GM21360 (cell line): Measurements from ENCODE around the gene GYPE.
"Not testable (repeated sequence)": the region's sequence is repeated elsewhere in the genome, so short reads cannot be mapped to it uniquely, and the experiment has no call there.

Experiments used
- ATAC-seq: cut with Tn5 transposase; IDR thresholded peaks from one replicate; pipeline ENCODE4 v1.9.1; 2021; ENCODE audit warnings: mild to moderate bottlenecking, moderate library complexity; ENCODE audit not compliant: unreplicated experiment

GYPE gene

DNA sequence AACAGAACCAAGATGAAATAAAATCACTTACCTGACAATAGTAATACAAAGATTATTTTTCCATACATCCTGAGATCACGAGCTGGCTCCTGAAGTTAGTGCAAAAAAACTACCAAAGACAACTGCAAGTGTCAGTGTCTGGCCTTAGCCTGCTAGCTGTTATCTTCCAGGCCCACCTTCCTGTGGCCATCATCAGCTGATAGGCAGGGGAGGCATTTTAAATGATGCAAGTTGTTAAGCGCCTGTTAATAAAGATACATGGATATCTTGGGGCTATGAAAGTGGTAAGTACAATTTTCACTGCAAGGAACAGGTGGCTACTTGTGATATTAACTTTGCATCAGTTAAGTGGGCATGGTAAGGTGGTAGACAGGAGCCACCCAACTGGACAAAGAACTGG lies at the start of gene GYPE:
GYPE (minus strand) TSS at position 120 of the 400 bp plus-strand sequence; CDS start at position 68, 52 bp downstream.
- not testable (repeated sequence) for ATAC-seq

DNA sequence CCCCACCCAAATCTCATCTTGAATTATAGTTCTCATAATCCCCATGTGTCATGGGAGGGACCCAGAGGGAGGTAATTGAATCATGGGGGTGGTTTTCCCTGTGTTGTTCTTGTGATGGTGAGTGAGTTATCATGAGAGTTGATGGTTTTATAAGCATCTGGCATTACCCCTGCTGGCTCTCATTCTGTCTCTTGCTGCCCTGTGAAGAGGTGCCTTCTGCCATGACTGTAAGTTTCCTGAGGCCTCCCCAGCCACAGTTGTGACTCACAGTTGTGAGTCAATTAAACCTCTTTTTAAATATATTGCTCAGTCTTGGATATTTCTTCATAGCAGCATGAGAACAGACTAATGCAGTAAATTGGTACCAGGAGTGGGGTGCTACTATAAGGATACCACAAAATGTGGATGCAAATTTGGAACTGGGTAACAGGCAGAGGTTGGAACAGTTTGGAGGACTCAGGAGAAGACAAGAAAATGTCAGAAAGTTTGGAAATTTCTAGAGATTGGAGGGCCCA lies 46.2 kb upstream of the GYPE start:
- not testable (repeated sequence) for ATAC-seq

DNA sequence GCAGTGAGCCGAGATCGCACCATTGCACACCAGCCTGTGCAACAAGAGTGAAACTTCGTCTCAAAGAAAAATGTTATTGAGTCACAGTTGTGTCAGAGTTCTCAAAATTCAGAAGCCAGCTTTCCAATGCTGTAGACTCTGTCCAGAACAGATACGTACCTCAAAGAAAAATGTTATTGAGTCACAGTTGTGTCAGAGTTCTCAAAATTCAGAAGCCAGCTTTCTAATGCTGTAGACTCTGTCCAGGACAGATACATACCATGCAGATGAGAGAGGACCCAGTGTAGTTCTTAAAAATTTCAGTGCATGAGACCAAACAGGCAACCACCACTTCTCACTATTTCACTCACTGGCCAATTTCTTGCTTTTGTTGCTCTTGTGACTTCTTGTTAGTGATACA lies 45.6 kb upstream of the GYPE start:
- ATAC-seq = not testable (repeated sequence)

DNA sequence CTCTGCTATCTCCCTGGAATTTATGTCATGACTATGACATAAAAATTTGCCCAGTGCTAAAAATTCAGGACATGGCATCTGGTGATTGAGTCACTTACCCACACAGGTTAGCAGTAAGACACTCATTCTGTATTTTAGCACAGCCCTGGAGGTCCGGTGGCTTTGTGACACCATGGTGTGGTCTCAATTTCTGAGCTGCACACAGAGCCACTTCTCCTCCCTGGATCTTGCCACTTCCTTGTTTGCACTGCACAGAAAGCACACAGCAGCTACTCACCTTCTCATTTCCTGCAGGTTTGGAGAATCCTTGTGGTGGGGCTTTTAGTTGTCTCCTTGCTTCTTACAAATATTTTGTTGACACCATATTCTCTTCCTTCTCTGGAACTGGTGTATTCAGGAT lies 44.8 kb upstream of the GYPE start:
- ATAC-seq = not testable (repeated sequence)

DNA sequence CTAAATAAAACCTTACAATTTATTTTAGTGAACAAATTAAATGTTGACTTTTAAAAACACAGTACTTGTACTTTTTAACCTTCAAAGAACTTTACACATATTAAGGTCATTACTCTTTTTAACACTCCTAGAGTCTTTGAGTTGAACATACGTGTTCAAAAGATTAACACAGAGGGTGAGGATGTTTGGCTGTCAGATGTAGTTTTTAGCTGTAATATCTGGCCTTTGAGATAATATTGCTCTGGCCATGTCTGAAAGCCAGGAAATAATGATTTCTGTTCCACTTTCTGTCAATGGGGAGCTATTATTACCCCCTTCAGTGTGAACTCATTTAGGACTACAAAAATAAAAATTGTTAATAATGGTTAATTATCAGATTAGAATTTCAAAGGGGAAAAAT lies 42.1 kb upstream of the GYPE start:
- not testable (repeated sequence) for ATAC-seq

DNA sequence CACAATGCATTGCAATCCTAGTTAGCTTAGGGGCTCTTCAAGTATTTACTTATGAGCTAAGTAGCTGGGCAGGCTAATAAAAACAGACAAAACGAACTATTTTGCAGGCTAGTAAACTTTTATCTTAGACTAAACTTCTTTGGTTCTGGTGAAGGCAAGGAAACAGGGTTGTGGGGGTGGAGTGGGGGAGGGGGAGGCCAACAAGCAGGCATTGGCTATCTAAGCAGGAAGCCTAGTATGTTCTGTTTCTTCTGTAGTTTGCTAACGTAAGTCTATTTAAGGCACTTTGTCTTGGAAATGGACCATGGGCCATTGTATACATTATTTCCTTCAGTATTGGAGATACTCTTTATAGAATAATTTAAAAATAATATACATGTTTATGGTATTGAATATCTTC lies 35.3 kb upstream of the GYPE start:
- not testable (repeated sequence) for ATAC-seq

DNA sequence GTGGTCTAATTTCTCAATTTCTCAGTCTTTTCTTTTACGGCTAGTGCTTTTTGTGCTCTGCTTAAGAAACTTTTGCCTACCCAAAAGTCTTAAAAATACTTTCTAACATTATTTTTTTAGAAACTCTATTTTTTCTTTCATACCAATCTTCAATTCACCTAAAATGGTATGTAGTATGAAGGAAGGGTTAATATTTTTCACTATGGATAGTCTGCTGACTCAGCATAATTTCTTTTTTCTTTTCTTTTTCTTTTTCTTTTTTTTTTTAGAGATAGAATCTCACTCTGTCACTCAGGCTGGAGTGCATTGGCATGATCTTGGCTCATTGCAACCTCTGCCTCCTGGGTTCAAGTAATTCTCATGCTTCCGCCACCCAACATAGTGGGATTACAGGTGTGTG lies 34.2 kb upstream of the GYPE start:
- no peak for ATAC-seq

DNA sequence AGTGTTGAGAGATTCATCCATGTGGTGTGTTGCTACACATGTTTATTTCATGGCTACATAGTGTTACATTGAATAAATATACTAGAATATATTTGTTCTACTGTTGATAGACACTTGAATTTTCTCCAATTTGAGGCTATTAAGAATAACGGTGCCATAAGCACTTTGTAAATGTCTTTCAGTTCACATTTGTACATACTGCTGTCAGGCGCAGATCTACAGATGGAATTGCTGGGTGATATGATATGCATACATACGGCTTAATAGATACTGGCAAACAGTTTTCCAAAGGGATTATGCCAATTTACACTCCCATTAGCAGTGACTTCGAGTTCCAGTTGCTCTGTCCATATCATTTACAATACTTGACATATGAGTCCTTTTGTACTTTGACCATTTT lies 33.5 kb upstream of the GYPE start:
- not testable (repeated sequence) for ATAC-seq

DNA sequence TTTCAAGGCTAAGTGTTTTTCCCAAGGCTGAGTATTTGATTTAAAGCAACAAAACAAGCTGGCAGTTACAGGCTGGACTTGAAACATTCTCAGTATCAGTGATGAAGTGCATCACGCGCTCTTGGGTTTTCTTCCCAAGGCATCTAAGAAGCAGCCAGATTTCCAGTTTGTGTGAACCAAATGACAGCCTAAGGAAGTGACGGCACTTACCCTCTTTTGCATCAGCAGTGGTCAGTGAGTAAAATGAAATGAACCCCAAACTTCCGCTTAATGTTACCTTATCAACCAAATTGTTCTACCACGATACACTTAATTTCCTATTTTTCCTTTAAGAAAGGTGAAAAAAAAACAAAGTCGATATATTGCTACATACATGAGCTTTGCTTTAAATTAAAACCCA lies 15.8 kb upstream of the GYPE start:
- ATAC-seq = no peak

DNA sequence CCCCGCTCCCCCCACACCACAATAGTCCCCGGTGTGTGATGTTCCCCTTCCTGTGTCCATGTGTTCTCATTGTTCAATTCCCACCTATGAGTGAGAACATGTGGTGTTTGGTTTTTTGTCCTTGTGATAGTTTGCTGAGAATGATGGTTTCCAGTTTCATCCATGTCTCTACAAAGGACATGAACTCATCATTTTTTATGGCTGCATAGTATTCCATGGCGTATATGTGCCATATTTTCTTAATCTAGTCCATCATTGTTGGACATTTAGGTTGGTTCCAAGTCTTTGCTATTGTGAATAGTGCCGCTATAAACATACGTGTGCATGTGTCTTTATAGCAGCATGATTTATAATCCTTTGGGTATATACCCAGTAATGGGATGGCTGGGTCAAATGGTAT lies 11.1 kb upstream of the GYPE start:
- ATAC-seq = not testable (repeated sequence)

DNA sequence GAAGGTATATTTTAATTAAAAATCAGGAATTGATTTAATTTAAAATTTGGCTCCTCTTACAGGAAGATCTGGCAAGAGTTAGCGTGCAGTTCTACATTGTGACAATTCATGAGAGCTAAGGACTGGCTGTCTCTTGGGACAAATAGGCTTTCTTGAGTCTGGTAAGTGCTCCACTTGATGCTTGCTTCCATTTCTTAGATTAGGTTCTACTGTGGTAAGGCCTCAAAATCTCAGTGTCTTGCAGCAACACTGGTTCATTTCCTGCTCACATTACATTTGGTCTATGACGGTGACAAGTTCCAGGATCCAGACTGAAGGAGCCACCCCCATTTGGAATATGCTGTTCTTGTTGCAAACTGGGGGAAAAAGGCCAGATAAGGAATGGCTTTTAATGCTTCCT lies 7.1 kb upstream of the GYPE start:
- ATAC-seq = not testable (repeated sequence)

DNA sequence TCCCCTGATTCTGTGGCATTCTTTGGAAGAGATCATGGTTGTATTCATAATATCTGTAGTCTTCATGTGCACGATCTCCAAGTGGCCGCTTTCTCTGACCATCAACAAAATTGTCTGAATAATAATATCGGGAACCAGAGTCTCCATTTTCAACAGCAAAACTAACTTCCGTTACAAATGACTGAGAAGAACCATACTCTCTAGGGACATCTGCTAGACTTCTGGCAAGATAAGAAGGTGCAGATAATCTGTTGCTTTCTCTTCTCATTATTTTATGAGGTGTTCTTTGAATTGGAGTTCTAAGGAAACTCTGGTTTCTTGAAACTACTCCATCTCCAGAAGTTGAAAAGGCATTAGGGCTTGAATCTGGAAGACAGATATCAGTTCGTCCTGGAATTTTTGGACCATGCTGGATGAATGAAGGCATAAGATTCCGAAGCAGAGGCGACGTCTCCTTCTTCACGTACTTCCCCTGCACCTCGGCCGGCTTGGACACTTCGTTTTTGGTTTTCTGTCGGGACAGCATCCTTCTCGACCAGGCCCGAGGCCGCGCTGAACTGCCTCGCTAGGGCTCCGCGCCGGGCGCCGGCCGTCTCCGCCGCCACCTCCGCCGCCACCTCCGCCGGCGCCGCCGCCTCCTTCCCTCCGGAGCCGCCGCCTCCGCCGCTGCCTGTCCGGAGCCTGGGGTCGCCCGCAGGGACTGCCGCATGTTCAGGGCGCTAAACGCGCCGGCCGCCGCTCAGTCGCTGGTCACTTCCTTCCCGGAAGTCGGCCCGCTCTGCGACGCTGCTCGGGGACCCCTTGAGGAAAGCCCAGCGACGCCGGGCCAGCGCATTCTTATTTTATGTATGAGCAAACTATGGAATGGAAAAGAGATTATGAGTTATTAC lies 6.4 kb upstream of the GYPE start:
- ATAC-seq = peak; percentile 51

DNA sequence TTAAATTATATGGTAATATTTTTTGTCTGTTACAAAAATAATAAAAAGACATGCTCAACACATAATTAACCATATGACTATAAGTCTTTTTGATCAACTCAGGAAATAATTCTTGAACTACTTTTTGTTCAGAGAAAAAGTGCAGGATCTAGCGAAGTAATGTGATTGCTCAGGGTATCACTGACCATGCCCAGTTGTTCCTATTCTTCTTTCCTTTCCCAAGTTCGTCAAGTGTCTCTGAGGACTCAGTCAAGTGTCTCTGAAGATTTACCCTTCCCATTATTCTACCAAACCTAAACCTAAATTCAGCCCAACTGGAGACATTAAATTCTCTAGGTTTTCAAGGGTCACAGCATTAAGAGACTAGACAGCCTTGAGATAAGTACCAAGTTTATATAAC lies 5.5 kb upstream of the GYPE start:
- not testable (repeated sequence) for ATAC-seq

DNA sequence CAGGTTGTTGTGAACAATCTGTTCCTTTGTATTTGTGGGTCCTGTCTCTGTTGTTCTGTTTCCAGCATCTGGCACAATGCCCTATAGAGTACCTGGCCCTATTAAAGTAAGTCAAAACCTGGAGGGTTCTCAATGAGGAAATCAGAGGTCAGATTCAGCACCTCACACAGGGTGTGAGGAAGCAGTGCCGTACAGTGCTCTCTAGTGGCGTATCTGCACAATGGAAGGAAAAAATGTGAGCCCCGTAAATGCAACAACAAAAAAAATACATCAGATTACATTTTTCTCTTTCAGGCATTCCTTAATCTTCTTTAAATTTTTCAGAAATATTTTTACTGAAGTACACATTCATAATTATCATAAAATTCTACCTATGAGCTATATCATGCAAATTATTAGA lies 2.5 kb upstream of the GYPE start:
- peak; percentile 45 for ATAC-seq

DNA sequence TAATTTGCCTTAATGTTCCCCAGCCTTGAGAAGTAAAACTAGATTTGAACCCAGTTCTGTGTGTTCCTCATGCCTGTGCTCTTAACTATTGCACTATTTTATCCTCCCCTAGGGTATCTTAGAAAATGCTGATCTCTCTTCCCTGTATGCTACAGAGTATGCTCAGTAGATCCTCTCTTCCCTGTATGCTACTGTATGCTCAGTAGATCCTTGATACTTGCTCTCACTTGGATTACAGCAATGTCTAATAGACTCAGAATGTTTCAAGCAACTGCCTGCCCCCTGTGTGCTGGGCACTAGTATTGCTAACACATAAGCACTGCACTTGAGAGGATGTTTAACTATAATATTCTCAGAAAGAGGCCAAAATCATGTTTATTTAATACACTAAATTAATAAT lies 928 bp downstream of the GYPE start:
- not testable (repeated sequence) for ATAC-seq

DNA sequence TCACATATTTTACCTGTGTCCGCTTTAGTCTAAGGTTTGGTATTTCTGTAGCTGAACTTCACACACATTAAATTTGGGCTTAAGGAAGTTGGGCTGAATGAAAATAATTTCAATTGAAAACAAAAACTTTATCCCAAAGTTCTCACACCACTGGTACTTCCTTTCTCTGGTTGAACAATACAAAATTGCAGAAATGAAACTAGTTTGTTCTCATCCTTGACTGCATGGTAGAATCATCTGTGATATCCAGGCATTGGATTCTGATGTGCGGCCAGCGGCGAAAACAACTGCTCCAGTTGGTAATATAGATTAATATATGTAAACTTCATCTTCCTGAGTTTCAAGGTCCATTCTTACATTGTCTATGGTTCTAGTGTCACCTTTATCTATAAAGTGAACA lies 15.0 kb downstream of the GYPE start:
- not testable (repeated sequence) for ATAC-seq

DNA sequence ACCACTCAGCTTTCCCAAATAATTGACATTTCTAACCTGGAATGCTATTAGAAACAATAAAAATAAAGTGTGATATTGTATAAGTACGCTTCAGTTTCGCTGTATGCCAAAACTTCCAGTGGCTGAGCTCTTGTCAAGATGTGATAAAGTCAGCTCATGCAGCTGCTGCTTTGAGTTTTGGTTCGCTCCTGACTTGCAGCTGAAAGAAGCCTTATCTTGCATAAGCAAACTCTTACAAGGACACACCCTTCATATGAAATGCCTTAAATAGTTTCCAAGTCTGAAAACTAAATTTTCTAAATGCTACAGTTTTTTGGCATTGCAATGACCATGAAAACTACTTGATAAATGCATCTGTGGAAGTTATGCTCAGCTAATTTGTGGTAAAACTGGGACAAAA lies 17.2 kb downstream of the GYPE start:
- ATAC-seq = not testable (repeated sequence)

DNA sequence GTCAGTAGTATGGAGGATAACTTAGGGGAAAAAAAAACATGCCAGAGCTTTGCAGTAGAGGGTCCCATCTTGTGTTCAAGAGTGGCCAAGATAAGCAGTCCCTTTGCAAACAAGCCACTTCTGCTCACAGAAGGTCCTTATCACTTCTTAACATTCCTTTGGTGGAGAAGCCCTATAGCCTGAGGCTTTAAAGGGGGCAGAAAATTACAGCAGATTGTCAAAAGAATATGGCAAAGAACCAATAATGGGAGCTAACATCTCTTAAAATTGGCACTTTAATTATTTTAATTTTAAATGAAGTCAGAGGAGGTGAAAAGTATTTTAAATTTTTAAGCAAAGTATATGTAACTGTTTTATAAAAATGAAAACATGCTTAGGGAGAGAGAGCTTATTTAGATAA lies 20.4 kb downstream of the GYPE start:
- ATAC-seq = not testable (repeated sequence)

DNA sequence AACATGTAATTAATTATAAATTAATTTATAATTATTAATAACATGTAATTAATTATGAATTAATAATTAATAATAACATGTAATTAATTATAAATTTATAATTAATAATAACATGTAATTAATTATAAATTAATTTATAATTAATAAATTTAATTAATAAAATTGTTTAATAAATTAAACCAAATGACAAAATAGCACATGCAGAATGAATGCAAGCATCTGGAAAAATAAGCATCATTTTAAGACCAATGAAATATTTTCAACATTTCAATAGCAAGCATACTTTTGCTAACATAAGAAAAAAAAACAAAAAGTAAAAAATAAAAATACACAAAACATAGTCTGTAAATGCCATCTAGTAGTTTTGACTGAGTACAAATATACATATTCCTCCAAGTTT lies 21.8 kb downstream of the GYPE start:
- ATAC-seq = no peak

DNA sequence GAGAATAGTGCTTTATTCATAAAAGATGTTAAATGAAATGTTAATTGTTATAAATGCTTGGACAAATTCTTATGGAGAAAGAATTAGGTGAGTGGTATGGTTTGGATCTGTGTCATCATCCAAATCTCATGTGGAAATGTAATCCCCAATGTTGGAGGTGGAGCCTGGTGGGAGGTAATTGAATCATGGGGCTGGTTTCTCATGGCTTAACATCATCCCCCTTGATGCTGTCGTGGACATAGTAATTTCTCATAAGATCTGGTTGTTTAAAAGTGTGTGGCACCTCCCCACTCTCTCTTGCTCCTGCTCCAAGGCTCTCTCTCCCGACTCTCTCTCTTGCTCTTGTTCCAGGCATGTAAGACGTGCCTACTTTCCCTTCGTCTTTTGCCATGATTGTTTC lies 22.5 kb downstream of the GYPE start:
- ATAC-seq = no peak

DNA sequence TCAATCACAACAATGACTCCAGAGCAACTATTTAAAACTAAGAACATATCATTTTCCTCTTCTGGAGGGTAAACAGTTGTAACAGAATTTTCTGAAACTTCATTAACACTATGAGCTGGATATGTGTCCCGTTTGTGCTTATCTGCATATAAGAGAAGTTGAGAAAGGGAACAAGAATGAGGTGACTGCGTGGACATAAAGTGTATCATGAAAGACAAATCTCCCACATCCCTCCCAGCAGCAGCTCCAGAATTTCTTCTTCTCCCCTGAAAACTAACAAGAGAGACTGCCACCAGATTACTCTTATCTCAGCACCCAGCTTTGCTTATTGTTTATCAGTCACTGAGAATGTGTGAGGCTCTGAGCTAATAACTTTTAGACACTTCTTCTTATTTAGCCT lies 25.8 kb downstream of the GYPE start:
- not testable (repeated sequence) for ATAC-seq

DNA sequence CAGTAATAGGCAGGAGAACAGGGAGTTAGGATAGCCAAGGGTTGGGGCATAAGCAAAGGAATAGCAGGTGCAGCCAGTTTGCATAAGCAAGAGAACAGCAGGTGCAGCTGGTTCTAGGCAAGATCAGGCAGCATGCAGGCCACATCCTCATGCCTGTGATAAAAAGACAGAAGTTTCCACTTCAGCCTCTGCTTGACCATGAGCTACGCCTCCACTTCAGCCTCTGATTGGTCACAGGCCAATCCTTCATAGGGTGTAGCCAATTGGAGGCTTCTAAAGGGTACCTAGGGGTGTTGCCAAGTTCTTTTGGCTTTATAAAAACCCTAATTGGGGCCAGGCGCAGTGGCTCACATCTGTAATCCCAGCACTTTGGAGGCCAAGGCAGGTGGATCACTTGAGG lies 30.0 kb downstream of the GYPE start:
- ATAC-seq = not testable (repeated sequence)
